Stimulated activated CD4-positive, alpha-beta T cell treated with anti-CD3 and anti-CD28 coated beads, Interleukin-12 subunit alpha, Interleukin-12 subunit beta, amount 100 ng/mL, for 4 hours (primary cell): ENCODE measurements around the gene SLC13A1.

Experiments
- DNase-seq: peaks from one replicate; pipeline ENCODE4 v3.0.0-alpha.2; 2020

Gene SLC13A1

GRCh38 chr7:123193235-123193634 lies 6.5 kb downstream of the SLC13A1 start:
- DNase-seq, result no peak

GRCh38 chr7:123191132-123191531 lies 8.6 kb downstream of the SLC13A1 start:
- no peak for DNase-seq

- no peak for DNase-seq
Measured at GRCh38 chr7:123190109-123190831, 9.5 kb downstream of the SLC13A1 start.

GRCh38 chr7:123185756-123186155 lies 14.0 kb downstream of the SLC13A1 start:
- no peak for DNase-seq

- no peak for DNase-seq
Measured at GRCh38 chr7:123184271-123184670, 15.5 kb downstream of the SLC13A1 start.

- no peak for DNase-seq
Measured at GRCh38 chr7:123183431-123183830, 16.3 kb downstream of the SLC13A1 start.

GRCh38 chr7:123177442-123177841 lies 22.3 kb downstream of the SLC13A1 start:
- DNase-seq, result no peak

- no peak for DNase-seq
Measured at GRCh38 chr7:123170333-123171246, 29.2 kb downstream of the SLC13A1 start.

GRCh38 chr7:123169065-123169464 lies 30.7 kb downstream of the SLC13A1 start:
- no peak for DNase-seq

GRCh38 chr7:123157606-123158005 lies 42.2 kb downstream of the SLC13A1 start:
- DNase-seq, result no peak

- DNase-seq, result no peak
Measured at GRCh38 chr7:123155571-123155970, 44.2 kb downstream of the SLC13A1 start.

GRCh38 chr7:123154231-123154860 lies 45.4 kb downstream of the SLC13A1 start:
- DNase-seq, result peak; percentile 1

GRCh38 chr7:123151443-123151842 lies 48.3 kb downstream of the SLC13A1 start:
- DNase-seq, result no peak

GRCh38 chr7:123148813-123149212 lies 51.0 kb downstream of the SLC13A1 start:
- DNase-seq, result no peak

- DNase-seq, result no peak
Measured at GRCh38 chr7:123143252-123144006, 56.3 kb downstream of the SLC13A1 start.

GRCh38 chr7:123140561-123140960 lies 59.2 kb downstream of the SLC13A1 start:
- DNase-seq, result no peak

GRCh38 chr7:123135960-123136359 lies 63.8 kb downstream of the SLC13A1 start:
- DNase-seq, result no peak

GRCh38 chr7:123133924-123134323 lies 65.8 kb downstream of the SLC13A1 start:
- DNase-seq, result no peak

GRCh38 chr7:123131961-123132360 lies 67.8 kb downstream of the SLC13A1 start:
- no peak for DNase-seq

- DNase-seq, result no peak
Measured at GRCh38 chr7:123131556-123131955, 68.2 kb downstream of the SLC13A1 start.

- no peak for DNase-seq
Measured at GRCh38 chr7:123131140-123131539, 68.6 kb downstream of the SLC13A1 start.

GRCh38 chr7:123126691-123127090 lies 73.1 kb downstream of the SLC13A1 start:
- DNase-seq, result no peak

GRCh38 chr7:123126171-123126570 lies 73.6 kb downstream of the SLC13A1 start:
- no peak for DNase-seq
